HG03520 (cell line): ENCODE measurements around the gene COL16A1.

ENCODE experiments used
- ATAC-seq: cut with Tn5 transposase; IDR thresholded peaks from one replicate; pipeline ENCODE4 v1.9.1; 2021; ENCODE audit warnings: mild to moderate bottlenecking, moderate library complexity; ENCODE audit not compliant: unreplicated experiment

COL16A1 gene

GRCh38 chr1:31607360-31607759 is 96.5 kb downstream of the COL16A1 start:
- no peak for ATAC-seq

GRCh38 chr1:31605908-31606427 is 97.8 kb downstream of the COL16A1 start:
- peak; percentile 93 for ATAC-seq
